Measurements from ENCODE around the gene DNAAF5. TPM values are rescaled to one million over a fixed set of nuclear protein-coding genes. Genes with fewer than 3 reads are reported as not detected.

Gene DNAAF5
- total and polyA plus RNA-seq, 2 of the 13 experiments (the other 11 are each of a cell fraction or from before 2014, with no cell fraction given) = 11.9 to 21.5 TPM

GRCh38 chr7:732094-732541 is 5.6 kb downstream of the DNAAF5 start (continued):
- TF ChIP-seq AGO2 (optimal IDR thresholded peaks at IDR 0.05; ENCODE audit: low read depth, low read length) = peak; percentile 70
- TF ChIP-seq, protein P1, sequence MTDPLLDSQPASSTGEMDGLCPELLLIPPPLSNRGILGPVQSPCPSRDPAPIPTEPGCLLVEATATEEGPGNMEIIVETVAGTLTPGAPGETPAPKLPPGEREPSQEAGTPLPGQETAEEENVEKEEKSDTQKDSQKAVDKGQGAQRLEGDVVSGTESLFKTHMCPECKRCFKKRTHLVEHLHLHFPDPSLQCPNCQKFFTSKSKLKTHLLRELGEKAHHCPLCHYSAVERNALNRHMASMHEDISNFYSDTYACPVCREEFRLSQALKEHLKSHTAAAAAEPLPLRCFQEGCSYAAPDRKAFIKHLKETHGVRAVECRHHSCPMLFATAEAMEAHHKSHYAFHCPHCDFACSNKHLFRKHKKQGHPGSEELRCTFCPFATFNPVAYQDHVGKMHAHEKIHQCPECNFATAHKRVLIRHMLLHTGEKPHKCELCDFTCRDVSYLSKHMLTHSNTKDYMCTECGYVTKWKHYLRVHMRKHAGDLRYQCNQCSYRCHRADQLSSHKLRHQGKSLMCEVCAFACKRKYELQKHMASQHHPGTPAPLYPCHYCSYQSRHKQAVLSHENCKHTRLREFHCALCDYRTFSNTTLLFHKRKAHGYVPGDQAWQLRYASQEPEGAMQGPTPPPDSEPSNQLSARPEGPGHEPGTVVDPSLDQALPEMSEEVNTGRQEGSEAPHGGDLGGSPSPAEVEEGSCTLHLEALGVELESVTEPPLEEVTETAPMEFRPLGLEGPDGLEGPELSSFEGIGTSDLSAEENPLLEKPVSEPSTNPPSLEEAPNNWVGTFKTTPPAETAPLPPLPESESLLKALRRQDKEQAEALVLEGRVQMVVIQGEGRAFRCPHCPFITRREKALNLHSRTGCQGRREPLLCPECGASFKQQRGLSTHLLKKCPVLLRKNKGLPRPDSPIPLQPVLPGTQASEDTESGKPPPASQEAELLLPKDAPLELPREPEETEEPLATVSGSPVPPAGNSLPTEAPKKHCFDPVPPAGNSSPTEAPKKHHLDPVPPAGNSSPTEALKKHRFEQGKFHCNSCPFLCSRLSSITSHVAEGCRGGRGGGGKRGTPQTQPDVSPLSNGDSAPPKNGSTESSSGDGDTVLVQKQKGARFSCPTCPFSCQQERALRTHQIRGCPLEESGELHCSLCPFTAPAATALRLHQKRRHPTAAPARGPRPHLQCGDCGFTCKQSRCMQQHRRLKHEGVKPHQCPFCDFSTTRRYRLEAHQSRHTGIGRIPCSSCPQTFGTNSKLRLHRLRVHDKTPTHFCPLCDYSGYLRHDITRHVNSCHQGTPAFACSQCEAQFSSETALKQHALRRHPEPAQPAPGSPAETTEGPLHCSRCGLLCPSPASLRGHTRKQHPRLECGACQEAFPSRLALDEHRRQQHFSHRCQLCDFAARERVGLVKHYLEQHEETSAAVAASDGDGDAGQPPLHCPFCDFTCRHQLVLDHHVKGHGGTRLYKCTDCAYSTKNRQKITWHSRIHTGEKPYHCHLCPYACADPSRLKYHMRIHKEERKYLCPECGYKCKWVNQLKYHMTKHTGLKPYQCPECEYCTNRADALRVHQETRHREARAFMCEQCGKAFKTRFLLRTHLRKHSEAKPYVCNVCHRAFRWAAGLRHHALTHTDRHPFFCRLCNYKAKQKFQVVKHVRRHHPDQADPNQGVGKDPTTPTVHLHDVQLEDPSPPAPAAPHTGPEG (CRISPR knock-in tag; IDR thresholded peaks at IDR 0.05) = no peak; the same call in 1 of the 2 replicates
- TF ChIP-seq FOSL1 (CRISPR knock-in tag; IDR thresholded peaks at IDR 0.05; ENCODE audit: borderline replicate concordance) = peak; percentile 84
- TF ChIP-seq ZNF12 (CRISPR knock-in tag; IDR thresholded peaks at IDR 0.05) = peak; percentile 95
- TF ChIP-seq ZNF430 (CRISPR knock-in tag; IDR thresholded peaks at IDR 0.05) = no peak
- peak; percentile 50; the same call in 1 of the 2 replicates for TF ChIP-seq ZNF350 (CRISPR knock-in tag; IDR thresholded peaks at IDR 0.05; ENCODE audit: borderline replicate concordance, low read depth)
- TF ChIP-seq ARID5B (CRISPR knock-in tag; IDR thresholded peaks at IDR 0.05) = peak; percentile 74
- no peak for TF ChIP-seq CENPT (CRISPR knock-in tag; IDR thresholded peaks at IDR 0.05; ENCODE audit: low read depth)
- TF ChIP-seq MBD4 (IDR thresholded peaks at IDR 0.05; ENCODE audit: borderline replicate concordance, low read length) = no peak
- TF ChIP-seq RARG (CRISPR knock-in tag; IDR thresholded peaks at IDR 0.05; ENCODE audit: low read depth) = no peak
- TF ChIP-seq EEA1 (CRISPR knock-in tag; IDR thresholded peaks at IDR 0.05; ENCODE audit: borderline replicate concordance) = no peak
- no peak for TF ChIP-seq ZNF101 (CRISPR knock-in tag; IDR thresholded peaks at IDR 0.05; ENCODE audit: borderline replicate concordance, low read depth)
- no peak for TF ChIP-seq ATM (IDR thresholded peaks at IDR 0.05; ENCODE audit: borderline replicate concordance)
- TF ChIP-seq TGIF2 (CRISPR knock-in tag; IDR thresholded peaks at IDR 0.05) = no peak
- no peak for TF ChIP-seq KLF15 (CRISPR knock-in tag; IDR thresholded peaks at IDR 0.05; ENCODE audit: borderline replicate concordance)
- TF ChIP-seq FOXM1 (CRISPR knock-in tag; IDR thresholded peaks at IDR 0.05) = no peak
- no peak for TF ChIP-seq SP140L (CRISPR knock-in tag; IDR thresholded peaks at IDR 0.05; ENCODE audit: borderline replicate concordance)
- TF ChIP-seq ZNF773 (CRISPR knock-in tag; IDR thresholded peaks at IDR 0.05; ENCODE audit: borderline replicate concordance) = no peak
- no peak for TF ChIP-seq ZNF460 (CRISPR knock-in tag; IDR thresholded peaks at IDR 0.05; ENCODE audit: borderline replicate concordance)

All from HepG2 (cell line).